Measurements from ENCODE around the gene SBK3. TPM values are rescaled to one million over a fixed set of nuclear protein-coding genes. Genes with fewer than 3 reads are reported as not detected.
A peak's percentile ranks its signal among the peaks of the same experiment; 100 is the strongest.

SBK3 gene
- total and polyA plus RNA-seq, 2 of the 8 experiments (the other 6 are each of a cell fraction or from before 2014, with no cell fraction given) = 0.76 to 1.5 TPM

- Histone ChIP-seq H3K27me3 (replicated peaks in 1 of 4; ENCODE audit: control insufficient read depth in 3 of 4, extremely low read depth in 1 of 4, insufficient read depth in 3 of 4, low read length in 3 of 4) (peaks cover 2 to 12% (median 7%) of the 10 kb centered on the region in 4 experiments), H2BK20ac (ENCODE audit: low read length) (no peak overlapping the region), H2BK5ac (ENCODE audit: low read depth, low read length) (no peak overlapping the region), H3K27ac (ENCODE audit: low read depth, low read length) (no peak overlapping the region), H3K79me2 (ENCODE audit: control insufficient read depth in 1 of 2, insufficient read depth in 2 of 2, low read length in 2 of 2) (no peaks in the 10 kb centered on the region), H3K9me3 (ENCODE audit: insufficient read depth in 2 of 2, low read depth in 1 of 2, low read length in 1 of 2) (peaks cover 0 to under 1% of the 10 kb centered on the region in 2 experiments; a peak in 1 of 4 replicates), H3K14ac (ENCODE audit: insufficient read length) (no peak overlapping the region), H3K79me1 (ENCODE audit: low read depth, low read length) (no peaks in the 10 kb centered on the region), H3K4me3 (ENCODE audit: extremely low read depth in 1 of 4, insufficient read depth in 2 of 4, low read depth in 3 of 4, low read length in 4 of 4) (no peak overlapping the region), H4K5ac (ENCODE audit: insufficient read length, low read depth, low read length) (no peak overlapping the region), H3K4me1 (replicated peaks in 1 of 4; ENCODE audit: control insufficient read depth in 3 of 4, insufficient read depth in 4 of 4, low read length in 3 of 4) (peaks cover 0 to 6% (median 3%) of the 10 kb centered on the region in 4 experiments; a peak in 1 of 7 replicates), H3K36me3 (ENCODE audit: control insufficient read depth in 2 of 4, insufficient read depth in 4 of 4, low read length in 3 of 4) (no peaks in the 10 kb centered on the region), H3K23ac (ENCODE audit: insufficient read length) (no peak overlapping the region), H3K9ac (replicated peaks in 1 of 4; ENCODE audit: extremely low read depth in 1 of 4, low read depth in 3 of 4, low read length in 3 of 4) (no peak overlapping the region), H2BK15ac (ENCODE audit: low read length) (no peak overlapping the region), H2AFZ (ENCODE audit: low read length) (no peak overlapping the region), H3K18ac (ENCODE audit: extremely low read depth, low read length) (no peak overlapping the region), H2BK12ac (ENCODE audit: low read depth, low read length) (peak overlapping the region; percentile 41; the same call in 1 of the 2 replicates), H3K4ac (replicated peaks; ENCODE audit: insufficient read length, low read depth, low read length) (no peak overlapping the region), H3K56ac (replicated peaks; ENCODE audit: insufficient read length, low read depth, low read length) (no peak overlapping the region), H4K20me1 (replicated peaks in 1 of 2; ENCODE audit: control insufficient read depth in 1 of 2, insufficient read depth in 2 of 2, low read length in 2 of 2) (no peaks in the 10 kb centered on the region), H3K23me2 (ENCODE audit: low read depth, low read length) (no peaks in the 10 kb centered on the region), H4K91ac (replicated peaks; ENCODE audit: insufficient read length, low read length) (no peak overlapping the region), H2AK5ac (ENCODE audit: low read depth, low read length) (no peak overlapping the region), H2BK120ac (replicated peaks; ENCODE audit: low read depth, low read length) (no peak overlapping the region), H3K4me2 (ENCODE audit: insufficient read depth in 1 of 2, low read depth in 2 of 2, low read length in 2 of 2) (no peak overlapping the region), H4K8ac (ENCODE audit: extremely low read depth, insufficient read depth, low read length) (no peak overlapping the region)
- POLR2A ChIA-PET (ENCODE audit: partially characterized antibody) = interaction anchor here (0.6 to 4.9 kb wide), 6 partner anchors 10 to 634 kb away, joined by 3 to 50 read pairs (median 3); partner anchors contain the start of genes NAT14, SSC5D and UBE2S
- DNase-seq (ENCODE audit: low read depth in 1 of 2, low spot score in 2 of 2) (no peak), FAIRE-seq (no peak)
- CTCF ChIA-PET (ENCODE audit: partially characterized antibody) = interaction anchor here (0.6 to 1.5 kb wide), 5 partner anchors 8 to 123 kb away, joined by 3 to 4 read pairs (median 3); no protein-coding TSS in a partner anchor
- TF ChIP-seq KDM1A (IDR thresholded peaks at IDR 0.05; ENCODE audit: borderline replicate concordance, low read length) (no peak), CBX5 (IDR thresholded peaks at IDR 0.05; ENCODE audit: low read depth, low read length) (no peak), JUN (IDR thresholded peaks at IDR 0.05; ENCODE audit: low read depth, low read length) (no peak)
- 87% methylated on average over 13 of the region's 13 CpGs; no CpG with 5 or more reads in 1 of the 2 experiments for WGBS, 2 experiments (ENCODE audit: extremely low coverage in 1 of 2, insufficient coverage in 1 of 2, insufficient read length in 1 of 2, insufficient replicate concordance in 2 of 2, low coverage in 1 of 2, low lambda C conversion rate in 2 of 2, missing lambda C conversion rate in 1 of 2)
Observed at GRCh38 chr19:55497763-55498162, 47.6 kb downstream of the SBK3 start.
